Suprapubic skin (tissue), 3 donors: ENCODE results near the gene VILL.
"Not testable (repeated sequence)": the region's sequence is repeated elsewhere in the genome, so short reads cannot be mapped to it uniquely, and the experiment has no call there.

Experiments used
- CTCF ChIP-seq, 2 donors: fragments of 200-600 bp in 1 of 2; fragments of 450-650 bp in 1 of 2; sonication (generic) in 1 of 2; IDR thresholded peaks; one replicate each; pipeline ENCODE4 v1.5.1; 2016 to 2019; ENCODE audit warnings: antibody characterized with exemption in 2 of 2, mild to moderate bottlenecking in 1 of 2, moderate library complexity in 1 of 2
- EP300 ChIP-seq: sonication (generic); formaldehyde crosslinking; IDR thresholded peaks from one replicate; pipeline ENCODE4 v1.6.1; 2017; ENCODE audit warnings: antibody characterized with exemption
- POLR2A ChIP-seq, 2 donors: fragments of 450-650 bp; IDR thresholded peaks; one replicate each; pipeline ENCODE4 v1.6.1; 2017; ENCODE audit warnings: antibody characterized with exemption in 2 of 2, mild to moderate bottlenecking in 2 of 2, moderate library complexity in 2 of 2

GRCh38 chr3:37988376-37988775 is 2.2 kb upstream of the VILL start:
- not testable (repeated sequence) for TF ChIP-seq EP300; POLR2A (IDR thresholded peaks at IDR 0.05); CTCF (IDR thresholded peaks at IDR 0.05)
